Gastrocnemius medialis (tissue), 4 donors: ENCODE results near the gene SGMS1.

Experiments
- POLR2A ChIP-seq, 2 donors: fragments of 450-650 bp; IDR thresholded peaks; one replicate each; pipeline ENCODE4 v1.6.1; 2017; ENCODE audit warnings: antibody characterized with exemption in 2 of 2, mild to moderate bottlenecking in 2 of 2, moderate library complexity in 2 of 2
- TF ChIP-seq, protein P1 (sequence below), 5 experiments: fragments of 450-650 bp in 3 of 5; fragments of 200-600 bp in 2 of 5; sonication (generic) in 2 of 5; IDR thresholded peaks in 4 of 5; conservative IDR thresholded peaks in 1 of 5; 1 replicate in 4 of 5; 2 replicates in 1 of 5; pipeline ENCODE4 v1.5.1; 2016 to 2019; ENCODE audit warnings: antibody characterized with exemption in 5 of 5, mild to moderate bottlenecking in 3 of 5, moderate library complexity in 3 of 5

DNA sequence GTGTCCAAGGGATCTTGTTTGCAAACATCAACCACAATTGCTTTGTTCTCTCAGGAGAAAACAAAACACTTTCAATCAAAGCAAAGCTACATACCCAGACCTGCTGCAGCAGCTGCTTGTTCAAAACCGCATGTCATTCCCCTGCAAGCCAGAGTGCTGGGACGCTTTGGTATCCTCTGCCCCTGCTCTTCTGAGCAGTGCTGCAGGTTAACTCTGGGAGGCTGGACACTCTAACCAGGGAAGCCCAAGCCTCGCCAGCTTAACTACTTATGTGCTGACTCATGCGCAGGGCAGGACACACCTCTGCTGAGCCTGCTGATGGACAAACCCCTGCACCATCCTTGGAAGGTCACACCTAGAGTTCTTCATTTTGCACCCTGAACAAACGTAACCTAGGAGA, 344.3 kb downstream of the SGMS1 start:
- TF ChIP-seq, protein P1, sequence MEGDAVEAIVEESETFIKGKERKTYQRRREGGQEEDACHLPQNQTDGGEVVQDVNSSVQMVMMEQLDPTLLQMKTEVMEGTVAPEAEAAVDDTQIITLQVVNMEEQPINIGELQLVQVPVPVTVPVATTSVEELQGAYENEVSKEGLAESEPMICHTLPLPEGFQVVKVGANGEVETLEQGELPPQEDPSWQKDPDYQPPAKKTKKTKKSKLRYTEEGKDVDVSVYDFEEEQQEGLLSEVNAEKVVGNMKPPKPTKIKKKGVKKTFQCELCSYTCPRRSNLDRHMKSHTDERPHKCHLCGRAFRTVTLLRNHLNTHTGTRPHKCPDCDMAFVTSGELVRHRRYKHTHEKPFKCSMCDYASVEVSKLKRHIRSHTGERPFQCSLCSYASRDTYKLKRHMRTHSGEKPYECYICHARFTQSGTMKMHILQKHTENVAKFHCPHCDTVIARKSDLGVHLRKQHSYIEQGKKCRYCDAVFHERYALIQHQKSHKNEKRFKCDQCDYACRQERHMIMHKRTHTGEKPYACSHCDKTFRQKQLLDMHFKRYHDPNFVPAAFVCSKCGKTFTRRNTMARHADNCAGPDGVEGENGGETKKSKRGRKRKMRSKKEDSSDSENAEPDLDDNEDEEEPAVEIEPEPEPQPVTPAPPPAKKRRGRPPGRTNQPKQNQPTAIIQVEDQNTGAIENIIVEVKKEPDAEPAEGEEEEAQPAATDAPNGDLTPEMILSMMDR (IDR thresholded peaks at IDR 0.05 in 4 of 5, conservative IDR thresholded peaks at IDR 0.05 in 1 of 5) = no peak
- TF ChIP-seq POLR2A (IDR thresholded peaks at IDR 0.05) = no peak
